Left lung (tissue), 10 donors: Measurements from ENCODE around the gene TRAPPC10. TPM values are rescaled to one million over a fixed set of nuclear protein-coding genes. Genes with fewer than 3 reads are reported as not detected.

ENCODE experiments used
- ATAC-seq: fragments of 200-7000 bp; cut with Tn5 transposase; one replicate; pipeline ENCODE4 v1.9.1; 2020; ENCODE audit warnings: moderate library complexity
- DNase-seq, 4 donors: peaks; one replicate each; pipeline ENCODE4 v3.0.0-alpha.2; 2013 to 2020
- H3K27ac ChIP-seq, 2 donors: fragments of 200-600 bp; sonication (generic) in 1 of 2; one replicate each; pipeline versions ENCODE4 v1.5.0 to v1.8.0; 2020 to 2021
- H3K27me3 ChIP-seq, 2 donors: fragments of 200-600 bp; sonication (generic) in 1 of 2; one replicate each; pipeline versions ENCODE4 v1.5.0 to v1.8.0; 2020 to 2021
- H3K36me3 ChIP-seq, 2 donors: fragments of 200-600 bp; sonication (generic) in 1 of 2; one replicate each; pipeline versions ENCODE4 v1.5.0 to v1.8.0; 2020 to 2021
- H3K4me1 ChIP-seq, 2 donors: fragments of 200-600 bp; one replicate each; pipeline ENCODE4 v1.8.0; 2021
- H3K4me3 ChIP-seq, 2 donors: fragments of 200-600 bp; sonication (generic) in 1 of 2; one replicate each; pipeline versions ENCODE4 v1.5.0 to v1.8.0; 2020 to 2021; ENCODE audit warnings: mild to moderate bottlenecking in 1 of 2
- H3K9me3 ChIP-seq, 2 donors: fragments of 200-600 bp; sonication (generic) in 1 of 2; one replicate each; pipeline versions ENCODE4 v1.5.0 to v1.8.0; 2020 to 2021
- CTCF ChIP-seq, 2 donors: fragments of 200-600 bp; sonication (generic) in 1 of 2; IDR thresholded peaks; one replicate each; pipeline versions ENCODE4 v1.5.0 to v1.8.0; 2021; ENCODE audit warnings: antibody characterized with exemption in 2 of 2
- intact Hi-C, 2 donors: fragments of 100-400 bp; cut with DNase I; formaldehyde crosslinking; loops; one replicate each; pipeline versions ENCODE4 v1.11.2 to v1.14.2; 2022
- polyA plus RNA-seq, 6 donors: library from polyadenylated mRNA; unstranded; fragments of 120-200 nt; gene quantifications; one replicate each; pipeline ENCODE4 v1.2.1, GENCODE V29; 2013; ENCODE audit not compliant: insufficient read length in 6 of 6
- total RNA-seq, 2 donors: library from RNA; stranded (reverse); fragmentation: NEBNext Ultra II Directional; extraction: Animal tissue kit (Norgen Biotek cat#: 25700); gene quantifications; one replicate each; pipeline ENCODE4 v1.2.1, GENCODE V29; 2021
- donor health status: DM: no; HTN: yes; CAD: no.
- donor health status: DM: no; HTN: no; CAD: no.

The TRAPPC10 gene
- total and polyA plus RNA-seq, 8 donors, result 26.6 to 43.5 (median 29.1) TPM

GRCh38 chr21:44052830-44053226 is 40.7 kb downstream of the TRAPPC10 start:
- H3K36me3 ChIP-seq, result peaks cover 0 to 70% of the 10 kb centered on the region in 2 donors

GRCh38 chr21:44053567-44053966 is 41.5 kb downstream of the TRAPPC10 start:
- no peak for DNase-seq
- peaks cover 19 to 35% of the 10 kb centered on the region in 2 donors for H3K4me1 ChIP-seq
- TF ChIP-seq CTCF (IDR thresholded peaks at IDR 0.05), result no peak

More at GRCh38 chr21:44052830-44053226, 40.7 kb downstream of the TRAPPC10 start:
- DNase-seq (no peak), ATAC-seq (no peak)
- Histone ChIP-seq H3K4me1 (peaks cover 19 to 35% of the 10 kb centered on the region in 2 donors), H3K4me3 (no peak overlapping the region), H3K27ac (peak overlapping the region; percentile 26 to 31), H3K9me3 (no peaks in the 10 kb centered on the region), H3K27me3 (no peaks in the 10 kb centered on the region)
- intact Hi-C loops, result no loop called here
- no peak for TF ChIP-seq CTCF (IDR thresholded peaks at IDR 0.05)

DNA sequence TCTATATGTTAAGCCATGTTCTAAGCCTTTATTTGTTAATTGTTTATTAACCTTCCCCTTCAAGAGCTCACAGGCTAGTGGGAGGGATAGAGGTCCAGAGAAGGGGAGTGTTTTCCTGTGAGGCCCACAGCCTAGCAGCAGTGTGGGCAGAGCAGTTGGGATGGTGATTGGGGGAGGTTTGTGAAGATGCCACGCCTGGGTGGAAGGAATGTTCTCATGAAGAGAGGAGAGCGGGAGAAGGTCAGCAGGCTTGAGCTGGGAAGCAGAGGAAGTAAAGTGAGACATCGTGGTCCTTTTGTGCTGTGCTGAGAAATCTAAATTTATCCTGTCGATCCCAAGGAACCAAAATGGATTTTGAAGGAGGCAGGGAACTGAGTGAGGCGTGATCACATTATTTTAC is 42.6 kb downstream of the TRAPPC10 start:
- intact Hi-C loops, result loop anchor here in 1 of 2 donors (5.0 kb wide), 1 partner anchor 32 kb away; no protein-coding TSS in a partner anchor
- no peak for TF ChIP-seq CTCF (IDR thresholded peaks at IDR 0.05)
- ATAC-seq, result peak; percentile 30
- H3K36me3 ChIP-seq, result peaks cover 0 to 76% of the 10 kb centered on the region in 2 donors
- H3K4me1 ChIP-seq, result peaks cover 19 to 29% of the 10 kb centered on the region in 2 donors
- no peak for DNase-seq
- H3K27me3 ChIP-seq, result no peaks in the 10 kb centered on the region
- H3K9me3 ChIP-seq, result no peaks in the 10 kb centered on the region
- H3K27ac ChIP-seq, result no peak overlapping the region
- H3K4me3 ChIP-seq, result no peak overlapping the region

More at GRCh38 chr21:44053567-44053966, 41.5 kb downstream of the TRAPPC10 start:
- H3K27me3 ChIP-seq, result no peaks in the 10 kb centered on the region
- ATAC-seq, result no peak
- H3K9me3 ChIP-seq, result no peaks in the 10 kb centered on the region
- peaks cover 0 to 69% of the 10 kb centered on the region in 2 donors for H3K36me3 ChIP-seq
- H3K4me3 ChIP-seq, result no peak overlapping the region
- H3K27ac ChIP-seq, result no peak overlapping the region
- intact Hi-C loops, result no loop called here

DNA sequence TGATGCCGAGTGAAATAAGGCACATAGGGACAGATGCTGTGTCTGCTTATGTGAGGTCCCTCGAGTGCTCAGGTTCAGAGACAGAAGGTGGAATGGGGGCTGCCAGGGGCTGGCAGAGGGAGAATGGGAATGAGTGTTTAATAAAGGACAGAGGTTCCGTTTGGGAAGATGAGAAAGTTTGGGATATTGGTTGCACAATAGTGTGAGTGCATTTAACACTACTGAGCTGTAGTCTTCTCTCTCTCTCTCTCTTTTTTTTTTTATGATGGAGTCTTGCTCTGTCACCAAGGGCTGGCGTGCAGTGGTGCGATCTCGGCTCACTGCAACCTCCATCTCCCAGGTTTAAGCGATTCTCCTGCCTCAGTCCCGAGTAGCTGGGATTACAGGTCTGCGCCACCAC is 44.9 kb downstream of the TRAPPC10 start:
- DNase-seq (no peak), ATAC-seq (no peak)
- intact Hi-C loops, result loop anchor here in 1 of 2 donors (5.0 kb wide), 1 partner anchor 35 kb away; no protein-coding TSS in a partner anchor
- H3K27me3 ChIP-seq, result no peaks in the 10 kb centered on the region
- no peaks in the 10 kb centered on the region for H3K9me3 ChIP-seq
- peaks cover 0 to 91% of the 10 kb centered on the region in 2 donors for H3K36me3 ChIP-seq
- H3K4me1 ChIP-seq, result peaks cover 3 to 7% of the 10 kb centered on the region in 2 donors
- no peak overlapping the region for H3K27ac ChIP-seq
- H3K4me3 ChIP-seq, result no peak overlapping the region
- TF ChIP-seq CTCF (IDR thresholded peaks at IDR 0.05), result no peak

DNA sequence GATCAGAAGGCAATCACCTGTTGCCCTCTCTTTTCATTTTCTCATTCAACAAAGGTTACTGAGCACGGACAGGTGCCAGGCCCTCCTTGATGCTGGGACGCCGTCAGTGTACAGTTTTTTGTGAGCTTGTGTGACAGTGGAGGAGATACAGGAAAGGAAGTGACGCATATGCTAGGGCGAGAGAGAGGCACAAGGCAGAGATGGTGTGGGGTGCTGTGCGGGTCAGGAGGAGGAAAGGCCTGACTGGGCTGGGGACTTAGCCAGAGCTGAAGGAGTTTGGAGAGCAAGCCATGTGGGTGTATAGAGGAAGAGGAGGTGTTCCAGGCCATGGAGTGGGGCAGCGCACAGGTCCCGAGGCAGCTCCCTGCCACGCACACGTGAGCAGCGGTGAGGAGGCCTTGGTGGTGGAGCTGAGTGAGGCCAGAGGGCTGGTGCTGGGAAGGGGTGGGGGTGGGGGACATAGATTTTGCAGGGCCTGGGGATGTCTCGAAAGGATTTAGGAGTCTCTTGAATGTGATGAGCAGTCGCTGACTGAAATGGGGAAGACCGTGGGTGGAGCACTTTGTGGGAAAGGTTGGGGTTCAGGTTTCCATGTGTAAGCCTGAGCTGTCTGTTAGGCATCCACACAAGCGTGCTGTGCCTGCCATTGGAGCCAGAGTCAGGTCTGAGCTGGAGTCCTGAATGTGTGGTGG is 46.0 kb downstream of the TRAPPC10 start:
- DNase-seq, result no peak
- Histone ChIP-seq H3K27ac (no peak overlapping the region), H3K27me3 (no peaks in the 10 kb centered on the region), H3K4me1 (no peaks in the 10 kb centered on the region), H3K4me3 (no peak overlapping the region), H3K9me3 (no peaks in the 10 kb centered on the region), H3K36me3 (peaks cover 0 to 91% of the 10 kb centered on the region in 2 donors)
- TF ChIP-seq CTCF (IDR thresholded peaks at IDR 0.05), result no peak
- ATAC-seq, result no peak
- intact Hi-C loops, result loop anchor here in 1 of 2 donors (5.0 kb wide), 1 partner anchor 36 kb away; no protein-coding TSS in a partner anchor
